Measurements from ENCODE around the gene KICS2.

The KICS2 gene

GRCh38 chr12:64222009-64222765 lies at the start of gene KICS2:
Gene KICS2 (minus strand): TSS chr12:64222296. CDS start chr12:64222237, 59 bp downstream.
- CTCF ChIA-PET = interaction anchor here (0.5 kb wide), 1 partner anchor 14 kb away, joined by 3 read pairs; no protein-coding TSS in a partner anchor
- TF ChIP-seq ARNT (IDR thresholded peaks at IDR 0.05) (no peak), ELF4 (IDR thresholded peaks at IDR 0.05) (peak; percentile 99), FOXK2 (IDR thresholded peaks at IDR 0.05) (no peak), TARDBP (IDR thresholded peaks at IDR 0.05) (no peak), LEF1 (IDR thresholded peaks at IDR 0.05; ENCODE audit: borderline replicate concordance) (0 out of 2 replicates have a peak, but pooled peaks have one; percentile 22), NFRKB (IDR thresholded peaks at IDR 0.05) (no peak), FOXM1 (IDR thresholded peaks at IDR 0.05; ENCODE audit: borderline replicate concordance) (no peak), BHLHE40 (IDR thresholded peaks at IDR 0.05; ENCODE audit: borderline replicate concordance) (no peak), L3MBTL2 (conservative IDR thresholded peaks at IDR 0.05) (peak; percentile 85), ZNF384 (IDR thresholded peaks at IDR 0.05) (no peak), SUZ12 (IDR thresholded peaks at IDR 0.05) (no peak), SP1 (IDR thresholded peaks at IDR 0.05) (no peak), FOXA1 (IDR thresholded peaks at IDR 0.05) (no peak), CTBP1 (IDR thresholded peaks at IDR 0.05; ENCODE audit: borderline replicate concordance) (no peak), HDGF (IDR thresholded peaks at IDR 0.05; ENCODE audit: borderline replicate concordance) (no peak)
- TF ChIP-seq, protein P1, sequence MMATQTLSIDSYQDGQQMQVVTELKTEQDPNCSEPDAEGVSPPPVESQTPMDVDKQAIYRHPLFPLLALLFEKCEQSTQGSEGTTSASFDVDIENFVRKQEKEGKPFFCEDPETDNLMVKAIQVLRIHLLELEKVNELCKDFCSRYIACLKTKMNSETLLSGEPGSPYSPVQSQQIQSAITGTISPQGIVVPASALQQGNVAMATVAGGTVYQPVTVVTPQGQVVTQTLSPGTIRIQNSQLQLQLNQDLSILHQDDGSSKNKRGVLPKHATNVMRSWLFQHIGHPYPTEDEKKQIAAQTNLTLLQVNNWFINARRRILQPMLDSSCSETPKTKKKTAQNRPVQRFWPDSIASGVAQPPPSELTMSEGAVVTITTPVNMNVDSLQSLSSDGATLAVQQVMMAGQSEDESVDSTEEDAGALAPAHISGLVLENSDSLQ (IDR thresholded peaks at IDR 0.05) = peak; percentile 54; the same call in 1 of the 2 replicates
- DNase-seq (ENCODE audit: extremely low spot score) = peak; percentile 90
- POLR2A ChIA-PET = interaction anchor here (1.0 to 1.3 kb wide), 4 partner anchors 140 to 394 kb away, joined by 3 to 6 read pairs (median 4); partner anchors contain the start of genes SRGAP1 and XPOT

GRCh38 chr12:64270411-64270810 lies 48.3 kb upstream of the KICS2 start:
- ChIA-PET POLR2A (interaction anchor here (0.8 kb wide), 1 partner anchor 134 kb away, joined by 3 read pairs; the partner anchor contains the start of gene XPOT), CTCF (interaction anchor here (0.5 to 1.1 kb wide), 2 partner anchors 8 to 14 kb away, joined by 3 to 4 read pairs; no protein-coding TSS in a partner anchor)
- TF ChIP-seq TARDBP (IDR thresholded peaks at IDR 0.05) = no peak
- no peak for TF ChIP-seq FOXK2 (IDR thresholded peaks at IDR 0.05)
- no peak for TF ChIP-seq HDGF (IDR thresholded peaks at IDR 0.05; ENCODE audit: borderline replicate concordance)
- TF ChIP-seq ARNT (IDR thresholded peaks at IDR 0.05) = no peak
- no peak for TF ChIP-seq ELF4 (IDR thresholded peaks at IDR 0.05)
- no peak for TF ChIP-seq LEF1 (IDR thresholded peaks at IDR 0.05; ENCODE audit: borderline replicate concordance)
- no peak for TF ChIP-seq SP1 (IDR thresholded peaks at IDR 0.05)
- TF ChIP-seq L3MBTL2 (conservative IDR thresholded peaks at IDR 0.05) = no peak
- no peak for TF ChIP-seq ZNF384 (IDR thresholded peaks at IDR 0.05)
- no peak for TF ChIP-seq BHLHE40 (IDR thresholded peaks at IDR 0.05; ENCODE audit: borderline replicate concordance)
- no peak for TF ChIP-seq CTBP1 (IDR thresholded peaks at IDR 0.05; ENCODE audit: borderline replicate concordance)
- TF ChIP-seq SUZ12 (IDR thresholded peaks at IDR 0.05) = no peak
- no peak for TF ChIP-seq FOXA1 (IDR thresholded peaks at IDR 0.05)
- no peak for TF ChIP-seq NFRKB (IDR thresholded peaks at IDR 0.05)
- TF ChIP-seq, protein P1 (IDR thresholded peaks at IDR 0.05) = no peak
- no peak for TF ChIP-seq FOXM1 (IDR thresholded peaks at IDR 0.05; ENCODE audit: borderline replicate concordance)
- no peak for DNase-seq (ENCODE audit: extremely low spot score)

DNA sequence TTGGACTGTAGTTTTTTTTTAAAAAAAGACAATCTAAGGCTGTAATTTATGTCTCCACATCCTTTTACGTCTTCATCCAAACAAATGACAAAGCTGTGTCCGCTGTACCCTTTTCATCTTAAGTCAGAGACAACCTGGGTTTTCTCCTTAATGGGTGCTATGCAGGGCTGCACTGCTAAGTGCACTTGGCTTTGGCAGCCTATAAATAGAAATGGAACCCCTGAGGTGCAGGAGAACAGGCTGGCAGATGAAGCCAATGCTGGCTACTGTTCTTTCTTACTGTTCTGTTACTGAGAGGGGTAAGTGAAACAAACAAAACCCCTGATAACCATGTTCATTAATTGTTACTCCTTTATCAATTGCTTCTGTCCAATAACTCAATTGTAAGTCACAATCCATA lies 47.1 kb upstream of the KICS2 start:
- DNase-seq (ENCODE audit: extremely low spot score) = no peak
- CTCF ChIA-PET = interaction anchor here (0.6 kb wide), 1 partner anchor 45 kb away, joined by 5 read pairs; no protein-coding TSS in a partner anchor
- POLR2A ChIA-PET = no interaction called here
- TF ChIP-seq LEF1 (IDR thresholded peaks at IDR 0.05; ENCODE audit: borderline replicate concordance) (no peak), CTBP1 (IDR thresholded peaks at IDR 0.05; ENCODE audit: borderline replicate concordance) (no peak), ZNF384 (IDR thresholded peaks at IDR 0.05) (no peak), TARDBP (IDR thresholded peaks at IDR 0.05) (no peak), ELF4 (IDR thresholded peaks at IDR 0.05) (no peak), FOXK2 (IDR thresholded peaks at IDR 0.05) (no peak), FOXA1 (IDR thresholded peaks at IDR 0.05) (no peak)
- TF ChIP-seq, protein P1 (IDR thresholded peaks at IDR 0.05) = no peak

DNA sequence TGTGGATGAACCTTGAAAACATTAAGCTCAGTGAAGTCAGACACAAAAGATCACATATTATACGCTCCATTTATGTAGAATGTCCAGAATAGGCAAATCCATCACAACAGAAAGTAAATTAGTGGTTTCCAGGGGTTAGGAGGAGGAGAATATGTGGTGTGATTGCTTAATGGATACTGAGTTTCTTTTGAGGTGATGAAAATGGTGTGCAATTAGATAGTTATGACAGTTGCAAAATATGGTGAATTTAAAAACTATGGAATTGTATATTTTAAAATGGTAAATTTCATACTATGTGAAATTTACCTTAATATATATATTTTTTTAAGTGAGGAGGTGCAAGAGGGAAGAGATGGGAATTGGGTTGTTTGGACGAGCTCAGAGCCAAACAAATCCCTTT lies 46.3 kb upstream of the KICS2 start:
- no peak for DNase-seq (ENCODE audit: extremely low spot score)
- CTCF ChIA-PET = no interaction called here
- POLR2A ChIA-PET = no interaction called here
- TF ChIP-seq CTBP1 (IDR thresholded peaks at IDR 0.05; ENCODE audit: borderline replicate concordance) = no peak

DNA sequence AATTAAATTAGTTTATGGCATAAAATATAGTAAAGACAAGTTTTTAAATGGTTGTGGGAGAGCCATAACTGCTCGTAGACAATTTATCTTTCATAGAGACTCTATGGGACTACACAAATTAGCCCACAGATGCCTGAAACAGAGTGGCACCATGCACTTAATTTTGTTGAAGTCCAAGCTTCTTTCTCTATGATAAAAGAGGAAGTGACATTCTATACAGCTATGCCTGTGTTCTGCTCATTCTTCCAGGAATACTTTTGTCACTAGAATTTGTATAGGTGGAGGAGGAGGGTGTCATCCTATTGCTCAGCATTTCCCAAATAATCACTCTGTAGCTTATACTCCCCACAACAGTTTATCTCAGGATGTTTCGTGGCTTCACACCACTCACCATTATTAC lies 43.7 kb upstream of the KICS2 start:
- CTCF ChIA-PET = no interaction called here
- no peak for TF ChIP-seq NFRKB (IDR thresholded peaks at IDR 0.05)
- TF ChIP-seq HDGF (IDR thresholded peaks at IDR 0.05; ENCODE audit: borderline replicate concordance) = no peak
- TF ChIP-seq LEF1 (IDR thresholded peaks at IDR 0.05; ENCODE audit: borderline replicate concordance) = no peak
- no peak for TF ChIP-seq ARNT (IDR thresholded peaks at IDR 0.05)
- no peak for TF ChIP-seq BHLHE40 (IDR thresholded peaks at IDR 0.05; ENCODE audit: borderline replicate concordance)
- TF ChIP-seq FOXK2 (IDR thresholded peaks at IDR 0.05) = no peak
- no peak for TF ChIP-seq ELF4 (IDR thresholded peaks at IDR 0.05)
- TF ChIP-seq FOXA1 (IDR thresholded peaks at IDR 0.05) = no peak
- TF ChIP-seq, protein P1 (IDR thresholded peaks at IDR 0.05) = no peak
- no peak for TF ChIP-seq TARDBP (IDR thresholded peaks at IDR 0.05)
- no peak for TF ChIP-seq SUZ12 (IDR thresholded peaks at IDR 0.05)
- no peak for TF ChIP-seq CTBP1 (IDR thresholded peaks at IDR 0.05; ENCODE audit: borderline replicate concordance)
- TF ChIP-seq L3MBTL2 (conservative IDR thresholded peaks at IDR 0.05) = no peak
- no peak for TF ChIP-seq SP1 (IDR thresholded peaks at IDR 0.05)
- no peak for TF ChIP-seq ZNF384 (IDR thresholded peaks at IDR 0.05)
- no peak for TF ChIP-seq FOXM1 (IDR thresholded peaks at IDR 0.05; ENCODE audit: borderline replicate concordance)
- no peak for DNase-seq (ENCODE audit: extremely low spot score)
- POLR2A ChIA-PET = no interaction called here

All from HEK293T (cell line).